Left hindlimb (tissue), 1 donor: ENCODE results near the gene PCED1B.
A peak's percentile ranks its signal among the peaks of the same experiment; 100 is the strongest.
"Not testable (repeated sequence)": the region's sequence is repeated elsewhere in the genome, so short reads cannot be mapped to it uniquely, and the experiment has no call there.

Source experiments
- DNase-seq: peaks from one replicate; pipeline ENCODE4 v3.0.0-alpha.2; 2018

Gene PCED1B, protein sequence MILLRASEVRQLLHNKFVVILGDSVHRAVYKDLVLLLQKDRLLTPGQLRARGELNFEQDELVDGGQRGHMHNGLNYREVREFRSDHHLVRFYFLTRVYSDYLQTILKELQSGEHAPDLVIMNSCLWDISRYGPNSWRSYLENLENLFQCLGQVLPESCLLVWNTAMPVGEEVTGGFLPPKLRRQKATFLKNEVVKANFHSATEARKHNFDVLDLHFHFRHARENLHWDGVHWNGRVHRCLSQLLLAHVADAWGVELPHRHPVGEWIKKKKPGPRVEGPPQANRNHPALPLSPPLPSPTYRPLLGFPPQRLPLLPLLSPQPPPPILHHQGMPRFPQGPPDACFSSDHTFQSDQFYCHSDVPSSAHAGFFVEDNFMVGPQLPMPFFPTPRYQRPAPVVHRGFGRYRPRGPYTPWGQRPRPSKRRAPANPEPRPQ

DNA sequence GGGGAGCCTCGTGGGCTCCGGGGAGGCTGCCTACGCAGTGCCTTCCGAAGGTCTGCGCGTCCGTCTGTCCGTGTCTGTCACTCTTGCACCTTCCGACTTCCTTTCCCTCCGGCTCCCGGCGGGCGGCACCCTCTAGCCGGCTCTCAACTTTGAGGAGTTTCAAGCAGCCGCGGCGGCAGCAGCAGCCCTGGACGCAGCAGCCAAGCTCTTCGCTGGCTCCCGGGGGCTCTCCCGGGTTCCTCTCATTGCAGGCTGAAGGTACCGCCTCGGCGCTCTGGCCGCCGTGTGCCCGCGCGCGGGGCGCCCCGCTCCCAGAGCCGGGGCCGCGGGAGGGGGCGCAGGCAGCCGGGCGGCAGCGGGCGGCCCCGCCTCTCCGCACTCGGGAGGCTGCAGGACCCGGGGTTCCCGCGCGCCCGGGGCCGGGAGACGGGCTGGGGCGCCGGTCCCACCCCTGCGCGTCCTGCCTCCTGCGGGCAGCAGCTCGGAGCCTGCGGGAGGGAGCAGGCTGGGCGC is at the start of gene PCED1B, which contains the start of gene AMIGO2:
Gene PCED1B (plus strand): TSS at position 154 of the 513 bp plus-strand sequence. CDS start 155,443 bp downstream, outside the sequence.
Gene AMIGO2 (minus strand): TSS at position 492 of the 513 bp plus-strand sequence. CDS start 957 bp downstream, outside the sequence.
- peak; percentile 74 for DNase-seq

DNA sequence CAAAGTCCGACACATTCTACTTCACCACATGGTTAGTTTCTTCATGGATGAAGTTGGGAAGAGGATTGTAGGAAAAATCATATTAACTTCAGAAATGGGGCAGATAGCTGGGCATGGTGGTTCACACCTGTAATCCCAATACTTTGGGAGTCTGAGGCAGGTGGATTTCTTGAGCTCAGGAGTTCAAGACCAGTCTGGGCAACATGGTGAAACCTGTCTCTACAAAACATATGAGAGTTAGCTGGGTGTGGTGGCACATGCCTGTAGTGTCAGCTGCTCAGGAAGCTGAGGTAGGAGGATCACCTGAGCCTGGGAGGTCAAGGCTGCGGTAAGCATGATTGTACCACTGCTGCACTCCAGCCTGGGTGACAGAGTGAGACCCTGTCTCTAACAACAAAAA is 49.5 kb upstream of the PCED1B start:
- DNase-seq = no peak

DNA sequence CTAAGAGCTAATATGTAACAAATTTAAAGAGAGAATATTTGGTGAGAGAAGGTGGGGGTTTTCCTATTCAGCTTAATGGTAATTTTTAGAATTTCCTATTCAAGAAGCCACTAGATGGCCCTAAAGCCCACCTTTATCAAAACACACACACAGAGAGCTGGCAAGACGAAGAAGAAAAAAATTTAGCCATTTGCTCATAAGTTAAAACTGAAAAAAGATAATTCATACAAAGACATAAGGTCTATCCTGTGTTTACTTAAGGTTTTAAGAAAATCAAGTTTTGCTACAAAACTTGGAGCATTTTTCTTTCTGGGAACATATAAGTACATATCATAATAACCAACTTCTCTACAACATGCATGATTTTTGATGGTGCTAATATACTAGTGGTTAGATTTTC is 46.8 kb upstream of the PCED1B start:
- no peak for DNase-seq

DNA sequence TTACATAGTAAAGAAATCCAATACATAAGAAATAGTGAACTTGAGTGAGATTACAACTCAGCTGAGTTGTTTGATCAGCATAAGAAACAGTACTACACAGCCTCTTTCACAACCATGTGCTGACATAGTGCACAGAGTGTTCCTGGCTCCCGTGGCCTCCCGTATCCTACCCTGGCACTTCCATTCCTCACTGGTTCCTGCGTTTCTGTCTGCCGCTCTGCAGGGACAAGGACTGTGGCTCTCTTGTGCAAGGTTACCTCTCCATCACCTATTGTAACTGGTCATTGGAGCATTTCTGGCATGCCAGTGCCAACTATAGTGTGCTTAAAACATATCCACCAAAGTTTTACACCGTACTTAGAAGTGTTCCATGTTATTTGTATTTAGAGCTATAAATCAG is 46.3 kb upstream of the PCED1B start:
- no peak for DNase-seq

DNA sequence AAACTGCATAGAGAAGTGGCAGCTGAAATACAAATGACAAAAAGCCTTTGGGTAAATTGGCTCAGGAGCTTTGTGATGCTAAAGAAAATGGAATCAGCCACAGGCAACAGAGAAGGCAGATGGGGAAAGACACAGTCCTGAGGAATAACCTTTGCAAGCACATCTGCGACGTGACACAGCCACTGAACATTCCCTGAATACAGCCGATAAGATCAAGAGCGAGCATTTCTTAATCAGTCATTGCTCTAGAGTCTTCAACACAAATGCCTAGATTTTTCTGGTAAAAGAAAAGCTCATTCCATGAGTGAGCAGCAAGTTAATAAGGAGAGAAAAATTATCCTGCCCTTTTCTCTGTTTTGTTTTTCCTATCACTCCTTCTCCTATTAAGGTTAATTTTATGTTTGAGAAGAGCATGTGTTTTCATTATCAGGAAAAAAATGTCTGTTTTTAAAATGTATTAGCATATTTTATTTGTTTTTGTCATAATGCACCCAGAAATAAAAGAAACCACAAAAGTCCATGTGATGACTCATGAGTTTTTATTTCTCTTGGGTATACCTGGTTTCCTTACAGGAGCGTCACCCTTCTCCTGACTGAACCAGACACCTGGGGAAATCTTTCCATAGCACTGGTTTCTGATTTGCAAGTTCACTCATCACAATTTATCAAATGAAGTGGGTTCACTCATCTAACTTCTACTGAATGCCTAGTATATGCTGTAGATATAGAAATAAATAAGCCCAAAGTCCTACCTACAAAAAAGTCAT is 45.4 kb upstream of the PCED1B start:
- DNase-seq = no peak

DNA sequence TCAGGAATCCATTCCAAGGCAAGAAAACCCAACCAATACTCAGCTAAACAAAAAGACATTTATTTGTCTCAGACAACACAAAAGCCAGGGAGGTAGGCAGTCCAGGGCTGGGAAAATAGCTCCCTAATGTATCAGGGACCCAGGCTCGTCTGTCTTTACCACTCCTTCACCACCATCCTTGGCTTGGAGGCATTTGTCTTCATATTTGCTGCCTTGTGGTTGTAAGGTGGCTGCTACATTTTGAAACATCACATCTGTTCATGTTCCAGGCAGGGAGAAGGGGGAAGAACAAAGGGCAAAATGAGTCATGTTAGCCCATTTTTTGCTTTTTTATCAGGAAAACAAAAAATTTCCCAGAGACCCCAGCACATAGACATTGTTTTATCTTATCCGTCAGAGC is 44.8 kb upstream of the PCED1B start:
- DNase-seq = no peak

DNA sequence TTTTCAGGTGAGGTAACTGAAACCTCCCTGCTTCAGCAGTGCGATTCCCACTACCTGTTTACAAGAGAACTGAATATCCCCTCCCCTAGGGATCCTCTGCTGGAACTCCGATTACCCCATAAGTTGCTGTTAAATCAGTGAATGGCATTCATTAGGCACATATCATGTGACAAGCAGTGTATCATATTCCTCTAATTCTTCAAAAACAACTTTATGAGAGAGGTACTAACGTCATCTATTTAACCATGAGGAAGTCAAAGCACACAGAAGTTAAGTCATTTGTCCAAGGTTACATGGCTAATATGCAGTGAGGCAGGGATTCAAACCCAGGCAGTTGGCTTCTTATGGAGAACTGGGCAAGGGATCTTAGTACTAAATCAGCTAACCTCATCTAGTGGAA is 43.9 kb upstream of the PCED1B start:
- no peak for DNase-seq

DNA sequence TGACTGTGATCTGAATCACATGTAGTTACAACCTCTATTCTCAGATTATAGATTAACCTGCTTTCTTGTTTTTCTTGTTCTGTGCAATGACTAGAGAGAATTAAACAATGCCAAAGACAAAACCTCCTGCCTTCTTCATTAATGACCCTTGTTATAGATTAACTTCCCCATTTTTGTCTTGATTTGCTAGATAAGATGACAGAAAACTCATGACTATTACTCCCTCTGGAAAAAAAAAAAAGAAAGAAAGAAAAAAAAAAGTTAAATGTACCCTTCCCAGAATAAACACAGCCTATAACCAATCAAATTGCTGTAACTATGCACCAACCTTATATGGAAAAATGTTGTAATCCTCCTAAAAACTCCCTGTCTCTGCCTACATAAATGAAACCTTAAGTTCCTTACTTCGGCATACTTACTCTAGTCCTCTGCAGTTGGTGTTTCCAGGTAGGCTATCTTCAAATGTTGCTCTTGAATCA is 41.1 kb upstream of the PCED1B start:
- no peak for DNase-seq

DNA sequence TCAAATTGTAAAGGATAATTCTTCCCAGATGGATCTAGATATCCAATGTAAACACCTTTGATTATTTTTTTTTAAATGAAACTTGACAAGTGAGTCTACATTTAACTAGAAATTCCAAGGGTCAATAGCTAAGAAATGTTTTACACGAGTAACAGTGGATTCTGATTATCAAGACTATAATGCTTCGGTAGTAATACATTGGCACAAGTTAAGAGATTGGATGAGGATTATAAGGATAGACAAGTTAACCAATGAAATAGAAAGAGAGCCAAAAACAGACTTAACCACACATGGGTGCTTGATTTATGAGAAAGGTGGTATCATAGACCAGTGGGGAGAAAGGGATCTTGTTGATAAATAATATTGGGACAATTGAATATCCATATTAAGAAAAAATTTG is 40.3 kb upstream of the PCED1B start:
- DNase-seq = no peak

DNA sequence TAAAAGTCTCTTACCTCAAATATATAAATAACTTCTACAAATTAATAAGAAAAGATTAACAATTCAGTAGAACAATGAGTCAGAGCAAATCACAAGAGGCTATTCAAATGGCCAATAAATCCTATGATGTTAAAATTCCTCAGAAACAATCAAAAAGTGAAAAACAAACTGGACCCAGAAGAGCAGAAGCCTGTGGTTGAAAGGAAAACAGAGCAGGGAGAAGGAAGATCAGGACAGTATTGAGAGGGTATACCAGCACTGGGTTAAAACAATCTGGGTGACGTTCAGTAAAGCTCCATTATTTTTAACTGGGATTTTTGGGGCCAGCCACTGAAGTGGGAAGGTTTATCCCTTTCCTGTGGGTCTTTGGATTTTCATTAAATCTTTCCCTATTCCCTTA is 39.7 kb upstream of the PCED1B start:
- DNase-seq = no peak

DNA sequence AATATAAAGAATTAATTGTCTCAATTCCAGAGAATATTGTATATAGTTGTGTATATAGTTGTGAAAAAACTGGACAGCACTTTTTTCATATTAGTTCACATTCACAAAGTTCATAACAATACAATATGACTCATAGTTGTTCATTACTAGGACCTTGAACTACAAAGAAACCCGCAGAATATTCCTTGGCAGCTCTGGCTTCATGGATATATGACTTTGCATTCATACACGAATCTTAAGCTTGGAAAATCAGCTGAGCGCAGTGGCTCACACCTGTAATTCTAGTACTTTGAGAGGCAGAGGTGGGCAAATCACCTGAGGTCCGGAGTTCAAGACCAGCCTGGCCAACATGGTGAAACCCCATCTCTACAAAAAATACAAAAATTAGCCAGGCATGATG is 38.1 kb upstream of the PCED1B start:
- DNase-seq = no peak

DNA sequence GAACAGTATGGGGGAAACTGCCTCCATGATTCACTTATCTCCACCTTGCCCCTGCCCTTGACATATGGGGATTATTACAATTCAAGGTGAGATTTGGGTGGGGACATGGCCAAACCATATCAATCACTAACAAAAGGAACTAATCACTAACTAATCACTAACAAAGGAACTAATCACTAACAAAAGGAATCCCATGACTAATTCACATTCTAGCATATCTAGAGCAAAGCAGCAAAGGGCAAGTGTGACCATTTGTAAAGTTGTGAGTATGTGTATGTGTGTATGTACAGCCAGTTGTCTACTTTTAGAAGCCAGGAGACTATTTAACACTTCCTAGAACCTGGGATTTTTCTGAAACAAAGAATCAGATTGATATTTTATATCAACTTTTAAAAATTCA is 30.9 kb upstream of the PCED1B start:
- no peak for DNase-seq

DNA sequence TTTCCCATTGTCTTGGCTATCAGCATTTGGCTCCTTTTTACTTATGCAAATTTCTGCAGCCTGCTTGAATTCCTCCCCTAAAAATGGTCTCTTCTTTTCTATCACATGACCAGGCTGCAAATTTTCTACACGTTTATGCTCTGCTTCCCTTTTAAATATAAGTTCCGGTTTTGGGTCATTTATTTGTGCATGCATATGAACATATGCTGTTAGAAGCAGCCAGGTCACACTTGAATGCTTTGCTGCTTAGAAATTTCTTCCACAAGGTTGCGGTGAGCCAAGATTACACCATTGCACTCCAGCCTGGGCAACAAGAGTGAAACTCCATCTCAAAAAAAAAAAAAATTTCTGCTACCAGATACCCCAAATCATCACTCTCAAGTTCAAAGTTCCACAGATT is 28.1 kb upstream of the PCED1B start:
- DNase-seq = not testable (repeated sequence)

DNA sequence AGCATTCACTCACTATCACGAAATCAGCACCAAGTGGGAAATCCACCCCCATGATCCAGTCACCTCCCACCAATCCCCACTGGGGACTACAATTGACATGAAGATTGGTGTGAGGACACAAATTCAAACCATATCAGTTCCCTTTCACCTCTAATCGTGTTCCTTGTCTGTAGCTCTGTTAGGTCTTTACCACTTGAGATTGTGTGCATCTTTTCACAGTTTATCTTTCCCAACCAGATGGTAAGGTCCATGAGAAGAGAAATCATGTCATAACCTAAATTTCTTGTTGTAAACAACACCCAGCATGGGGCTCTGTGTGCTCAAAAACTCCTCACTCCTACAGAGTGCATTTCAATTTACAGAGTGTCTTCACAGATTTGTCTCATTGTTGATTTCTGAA is 27.1 kb upstream of the PCED1B start:
- DNase-seq = no peak

DNA sequence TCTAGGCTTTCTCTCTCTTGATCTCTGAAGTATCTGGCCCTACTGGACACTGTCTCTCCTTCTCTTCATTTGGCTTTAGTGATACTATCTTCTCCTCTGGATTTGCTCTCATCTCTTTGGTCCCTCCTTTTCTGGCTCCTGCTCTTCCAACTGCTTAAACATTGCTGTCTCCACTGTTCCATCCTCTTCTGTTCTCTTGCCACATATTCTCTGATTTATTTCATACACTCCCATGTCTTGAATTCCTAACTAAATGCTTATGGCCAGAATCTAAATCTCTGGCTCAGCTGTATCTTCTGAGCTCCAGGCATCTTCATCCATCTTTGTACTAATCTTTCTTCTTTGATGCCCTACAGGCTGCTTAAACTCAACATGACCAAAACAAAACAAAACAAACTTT is 25.5 kb upstream of the PCED1B start:
- DNase-seq = no peak

DNA sequence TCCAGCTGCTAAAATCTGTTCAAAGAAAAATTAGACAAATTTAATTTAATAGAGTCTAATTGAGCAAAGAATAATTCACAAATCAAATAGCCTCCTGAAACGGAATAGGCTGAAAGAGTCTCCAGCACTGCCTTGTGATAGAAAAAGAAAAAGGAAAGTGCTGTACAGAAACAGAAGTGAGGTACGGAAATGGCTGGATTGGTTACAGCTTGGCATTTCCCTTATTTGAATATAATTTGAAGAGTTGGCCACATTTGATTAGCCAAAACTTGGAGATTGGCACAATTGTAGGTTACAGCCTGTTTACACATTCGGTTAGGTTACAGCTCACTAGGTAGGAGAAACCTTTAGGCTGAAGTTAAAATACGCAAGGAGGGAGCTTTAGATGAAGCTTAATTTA is 24.8 kb upstream of the PCED1B start:
- no peak for DNase-seq

DNA sequence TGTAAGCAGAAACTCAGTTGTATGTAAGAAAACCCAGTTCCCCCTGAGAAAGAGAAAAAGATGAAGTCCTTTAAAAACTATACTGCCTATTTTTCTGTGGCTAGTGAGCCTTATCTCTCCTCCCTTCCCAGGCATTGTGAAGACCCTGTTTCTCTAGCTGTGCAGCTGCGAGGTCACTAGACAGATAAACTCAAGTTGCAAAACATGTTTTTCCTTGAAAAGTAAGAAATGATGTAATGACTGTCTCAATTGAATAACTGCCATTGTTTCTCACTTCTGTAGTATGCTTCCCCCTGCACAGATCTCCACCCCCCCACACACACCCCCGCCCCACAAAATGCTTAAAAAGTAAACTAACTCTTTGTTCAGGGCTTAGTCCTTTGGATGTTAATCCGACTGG is 23.6 kb upstream of the PCED1B start:
- DNase-seq = not testable (repeated sequence)

DNA sequence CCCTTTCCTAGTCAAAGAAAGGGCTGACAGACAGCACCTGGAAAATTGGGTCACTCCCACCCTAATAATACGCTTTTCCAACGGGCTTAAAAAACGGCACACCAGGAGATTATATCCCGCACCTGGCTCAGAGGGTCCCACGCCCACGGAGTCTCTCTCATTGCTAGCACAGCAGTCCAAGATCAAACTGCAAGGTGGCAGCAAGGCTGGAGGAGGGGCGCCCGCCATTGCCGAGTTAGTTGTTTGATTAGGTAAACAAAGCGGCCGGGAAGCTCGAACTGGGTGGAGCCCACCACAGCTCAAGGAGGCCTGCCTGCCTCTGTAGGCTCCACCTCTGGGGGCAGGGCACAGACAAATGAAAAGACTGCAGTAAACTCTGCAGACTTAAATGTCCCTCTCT is 22.5 kb upstream of the PCED1B start:
- not testable (repeated sequence) for DNase-seq

DNA sequence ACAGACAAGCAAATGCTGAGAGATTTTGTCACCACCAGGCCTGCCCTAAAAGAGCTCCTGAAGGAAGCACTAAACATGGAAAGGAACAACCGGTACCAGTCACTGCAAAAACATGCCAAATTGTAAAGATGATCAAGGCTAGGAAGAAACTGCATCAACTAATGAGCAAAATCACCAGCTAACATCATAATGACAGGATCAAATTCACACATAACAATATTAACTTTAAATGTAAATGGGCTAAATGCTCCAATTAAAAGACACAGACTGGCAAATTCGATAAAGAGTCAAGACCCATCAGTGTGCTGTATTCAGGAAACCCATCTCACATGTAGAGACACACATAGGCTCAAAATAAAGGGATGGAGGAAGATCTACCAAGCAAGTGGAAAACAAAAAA is 20.8 kb upstream of the PCED1B start:
- not testable (repeated sequence) for DNase-seq

DNA sequence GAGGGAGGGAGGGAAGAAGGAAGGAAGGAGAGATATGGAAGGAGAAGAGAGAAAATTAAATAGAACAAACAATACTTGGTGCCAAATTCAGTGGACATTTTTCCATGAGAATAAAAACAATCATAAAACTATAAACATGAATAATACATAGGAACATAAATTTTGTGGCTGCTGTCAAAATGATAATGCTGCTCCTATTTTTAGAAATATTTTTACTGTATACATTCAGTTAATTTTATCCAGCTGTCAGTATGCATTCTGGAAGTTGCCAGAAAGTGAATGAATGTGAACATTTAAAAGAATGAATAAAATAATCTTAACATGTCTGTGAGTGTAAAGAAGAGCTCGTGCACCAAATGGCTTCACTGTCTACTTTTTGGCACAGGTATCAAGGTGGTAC is 13.9 kb upstream of the PCED1B start:
- no peak for DNase-seq

DNA sequence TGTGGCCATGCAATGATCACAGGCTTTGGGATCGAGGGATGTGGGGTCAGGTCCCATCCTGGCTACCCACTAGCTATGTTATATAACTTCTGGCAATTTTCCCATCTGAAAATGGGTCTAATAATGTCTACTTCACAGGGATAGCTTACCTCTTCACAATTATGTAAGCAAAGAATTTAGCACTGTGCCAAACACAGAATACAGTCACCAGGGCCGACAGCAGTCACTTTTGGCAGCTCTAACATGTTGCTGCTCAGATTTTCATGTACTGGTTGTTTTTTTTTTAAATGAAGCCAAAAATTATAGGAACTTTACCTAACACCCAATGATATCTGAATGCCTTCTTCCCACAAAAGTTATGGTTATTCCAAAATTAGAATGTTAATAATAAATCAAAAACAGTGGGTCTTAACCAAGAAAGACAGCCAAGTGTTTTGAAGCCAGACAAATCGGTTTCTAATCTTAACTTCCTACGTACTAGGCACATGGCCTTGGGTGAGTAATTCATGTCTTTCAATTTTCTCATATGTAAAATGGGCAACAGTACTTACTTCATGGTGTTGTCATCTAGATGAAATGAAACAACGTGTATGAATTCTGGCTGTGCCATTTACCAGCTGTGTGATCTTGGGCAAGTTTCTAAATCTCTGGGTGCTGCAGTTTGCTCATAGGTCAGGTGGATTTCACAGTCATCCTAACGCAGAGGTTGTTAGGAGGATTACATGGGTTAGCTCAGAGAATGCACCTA is 13.0 kb upstream of the PCED1B start:
- DNase-seq = no peak

DNA sequence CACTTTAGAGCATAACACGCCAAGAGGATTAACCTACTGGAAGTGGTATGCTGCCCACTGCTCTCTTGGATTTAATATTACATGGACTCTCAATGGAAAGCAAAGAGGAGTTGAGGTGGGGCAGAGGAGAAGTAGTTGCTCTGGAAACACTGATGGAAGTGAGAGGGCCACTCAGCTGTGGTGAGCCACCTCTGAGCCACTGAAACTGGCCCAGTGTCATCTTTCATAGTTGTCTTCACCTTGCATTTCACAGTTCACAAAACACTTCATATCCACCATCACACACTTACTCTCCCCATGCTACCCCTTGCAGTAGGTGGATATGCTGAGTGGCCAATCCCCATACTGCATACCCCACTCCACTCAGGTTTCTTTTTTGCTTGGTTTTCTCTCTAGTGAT is 12.2 kb upstream of the PCED1B start:
- DNase-seq = no peak
